ENCODE measurements around the gene OR51M1. TPM values are rescaled to one million over a fixed set of nuclear protein-coding genes. Genes with fewer than 3 reads are reported as not detected.
"Not testable (repeated sequence)": the region's sequence is repeated elsewhere in the genome, so short reads cannot be mapped to it uniquely, and the experiment has no call there.

OR51M1 gene, protein sequence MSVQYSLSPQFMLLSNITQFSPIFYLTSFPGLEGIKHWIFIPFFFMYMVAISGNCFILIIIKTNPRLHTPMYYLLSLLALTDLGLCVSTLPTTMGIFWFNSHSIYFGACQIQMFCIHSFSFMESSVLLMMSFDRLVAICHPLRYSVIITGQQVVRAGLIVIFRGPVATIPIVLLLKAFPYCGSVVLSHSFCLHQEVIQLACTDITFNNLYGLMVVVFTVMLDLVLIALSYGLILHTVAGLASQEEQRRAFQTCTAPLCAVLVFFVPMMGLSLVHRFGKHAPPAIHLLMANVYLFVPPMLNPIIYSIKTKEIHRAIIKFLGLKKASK
- total RNA-seq, result not detected

GRCh38 chr11:5383576-5383975, at the start of gene OR51M1:
OR51M1 (plus strand) TSS chr11:5383812; CDS start chr11:5389399, 5,587 bp downstream.
- ATAC-seq (no peak), DNase-seq (no peak)
- H3K27ac Mint-ChIP-seq, result no peak within 1 kb of the TSS
- H3K4me3 Mint-ChIP-seq, result no peak within 1 kb of the TSS
- CTCF ChIA-PET, result no interaction called here
- H3K27me3 Mint-ChIP-seq, result peaks cover 2% of the 10 kb centered on the region
- H3K36me3 Mint-ChIP-seq, result no peaks in the 10 kb centered on the region
- H3K9me3 Mint-ChIP-seq (ENCODE audit: low read depth), result no peaks in the 10 kb centered on the region
- H3K4me1 Mint-ChIP-seq, result no peaks in the 10 kb centered on the region

DNA sequence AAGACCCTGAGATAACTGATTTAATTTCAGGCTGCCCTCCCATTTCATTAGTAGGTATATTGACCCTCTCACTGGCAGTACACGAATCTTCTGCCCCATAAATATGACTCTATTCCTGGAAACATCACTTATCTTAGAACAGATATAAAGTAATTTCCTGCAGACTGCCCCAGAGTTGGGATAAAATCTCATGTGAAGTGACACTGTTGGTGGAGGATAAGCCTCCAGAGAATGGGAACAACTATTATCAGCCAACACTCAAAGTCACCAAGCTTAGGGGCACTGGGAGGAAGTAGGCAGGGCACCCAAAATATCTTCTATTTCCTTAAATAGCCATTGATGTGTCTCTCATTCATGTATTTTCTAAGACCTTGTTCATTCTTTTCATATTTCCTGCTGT, 48.4 kb upstream of the OR51M1 start:
- Mint-ChIP-seq H3K9me3 (ENCODE audit: low read depth) (no peaks in the 10 kb centered on the region), H3K27ac (no peak overlapping the region), H3K27me3 (no peaks in the 10 kb centered on the region), H3K4me1 (no peaks in the 10 kb centered on the region), H3K4me3 (no peak overlapping the region), H3K36me3 (no peaks in the 10 kb centered on the region)
- ATAC-seq (no peak), DNase-seq (no peak)
- CTCF ChIA-PET, result no interaction called here

DNA sequence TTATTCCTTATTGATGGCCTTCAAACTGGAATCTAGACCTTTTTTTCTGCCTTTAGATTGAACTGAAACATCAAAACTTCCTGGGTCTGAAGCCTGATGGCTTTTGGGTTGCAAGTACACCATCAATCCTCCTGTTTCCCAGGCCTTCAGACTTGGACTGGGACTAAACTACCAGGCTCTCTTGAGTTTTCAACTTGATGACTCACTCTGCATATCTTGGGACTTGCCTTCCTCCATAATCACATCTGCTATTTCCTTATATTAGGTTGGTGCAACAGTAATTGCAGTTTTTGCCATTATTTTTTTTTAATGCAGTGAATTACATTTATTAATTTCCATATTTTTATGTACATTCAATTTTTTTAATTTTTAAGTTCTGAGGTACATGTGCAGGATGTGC, 47.3 kb upstream of the OR51M1 start:
- Mint-ChIP-seq H3K9me3 (ENCODE audit: low read depth) (no peaks in the 10 kb centered on the region), H3K4me3 (no peak overlapping the region), H3K27me3 (no peaks in the 10 kb centered on the region), H3K27ac (no peak overlapping the region), H3K36me3 (no peaks in the 10 kb centered on the region), H3K4me1 (no peaks in the 10 kb centered on the region)
- DNase-seq (no peak), ATAC-seq (no peak)
- CTCF ChIA-PET, result no interaction called here

- H3K9me3 Mint-ChIP-seq (ENCODE audit: low read depth); H3K27me3 Mint-ChIP-seq; ATAC-seq; H3K4me3 Mint-ChIP-seq; H3K27ac Mint-ChIP-seq; H3K36me3 Mint-ChIP-seq; DNase-seq; H3K4me1 Mint-ChIP-seq; CTCF ChIA-PET: not testable (repeated sequence)
Measured at GRCh38 chr11:5337253-5337652, 46.4 kb upstream of the OR51M1 start.

GRCh38 chr11:5339771-5340322, 43.8 kb upstream of the OR51M1 start:
- no peak for DNase-seq
- H3K36me3 Mint-ChIP-seq, result no peaks in the 10 kb centered on the region
- no peaks in the 10 kb centered on the region for H3K4me1 Mint-ChIP-seq
- CTCF ChIA-PET, result no interaction called here
- no peak overlapping the region for H3K27ac Mint-ChIP-seq
- ATAC-seq, result no peak
- no peaks in the 10 kb centered on the region for H3K27me3 Mint-ChIP-seq
- no peaks in the 10 kb centered on the region for H3K9me3 Mint-ChIP-seq (ENCODE audit: low read depth)
- no peak overlapping the region for H3K4me3 Mint-ChIP-seq

DNA sequence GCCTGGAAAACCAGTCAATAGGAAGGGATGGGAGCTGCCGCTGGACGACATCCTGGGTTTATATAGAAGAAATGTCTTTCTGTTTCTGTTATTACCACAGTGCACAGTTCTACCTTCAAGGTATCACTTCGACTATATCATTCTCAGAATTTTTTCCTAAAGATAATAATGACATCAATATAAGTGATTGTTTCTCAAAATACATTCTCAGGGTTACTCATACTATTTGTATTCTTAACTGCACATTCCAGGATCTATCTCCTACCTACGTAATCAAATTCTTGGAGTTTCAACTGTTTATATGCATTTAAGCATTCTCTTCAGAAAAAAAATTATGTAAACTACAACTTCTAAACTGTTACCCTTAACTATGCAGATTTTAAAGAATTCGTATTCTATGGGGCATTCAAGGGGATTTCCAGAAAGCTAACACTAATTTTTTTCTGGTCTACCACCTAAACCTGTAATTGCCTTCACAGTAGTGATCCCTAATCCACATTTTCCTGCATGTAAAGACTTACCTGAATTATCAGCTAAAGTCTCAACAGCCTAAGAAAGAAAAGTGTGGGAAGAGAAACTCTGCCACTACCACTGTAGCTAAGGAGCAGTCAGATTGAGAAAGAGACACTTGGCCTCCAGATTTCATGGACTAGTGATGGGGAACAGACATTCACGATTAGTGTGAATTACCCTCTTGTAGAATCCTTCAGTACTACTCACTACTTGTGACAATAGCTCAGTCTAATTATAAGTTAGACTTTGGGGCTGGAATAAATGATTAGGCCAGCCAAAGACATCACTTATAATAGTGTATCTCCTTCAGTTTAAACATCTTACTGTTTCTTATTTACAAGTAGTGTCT, 39.9 kb upstream of the OR51M1 start, which contains the start of gene OR51B5:
OR51B5 (minus strand) TSS at position 51 of the 862 bp plus-strand sequence; CDS start at position 51, 0 bp downstream.
- no peaks in the 10 kb centered on the region for H3K4me1 Mint-ChIP-seq
- H3K27me3 Mint-ChIP-seq, result no peaks in the 10 kb centered on the region
- no peaks in the 10 kb centered on the region for H3K36me3 Mint-ChIP-seq
- no peak for ATAC-seq
- no peak within 1 kb of the TSS for H3K4me3 Mint-ChIP-seq
- no peak for DNase-seq
- H3K9me3 Mint-ChIP-seq (ENCODE audit: low read depth), result no peaks in the 10 kb centered on the region
- CTCF ChIA-PET, result no interaction called here
- no peak within 1 kb of the TSS for H3K27ac Mint-ChIP-seq

GRCh38 chr11:5345831-5346230, 37.8 kb upstream of the OR51M1 start:
- ATAC-seq, result no peak
- Mint-ChIP-seq H3K27ac (no peak overlapping the region), H3K4me3 (no peak overlapping the region), H3K27me3 (no peaks in the 10 kb centered on the region), H3K9me3 (ENCODE audit: low read depth) (no peaks in the 10 kb centered on the region), H3K4me1 (no peaks in the 10 kb centered on the region), H3K36me3 (no peaks in the 10 kb centered on the region)
- CTCF ChIA-PET, result no interaction called here
- no peak for DNase-seq

DNA sequence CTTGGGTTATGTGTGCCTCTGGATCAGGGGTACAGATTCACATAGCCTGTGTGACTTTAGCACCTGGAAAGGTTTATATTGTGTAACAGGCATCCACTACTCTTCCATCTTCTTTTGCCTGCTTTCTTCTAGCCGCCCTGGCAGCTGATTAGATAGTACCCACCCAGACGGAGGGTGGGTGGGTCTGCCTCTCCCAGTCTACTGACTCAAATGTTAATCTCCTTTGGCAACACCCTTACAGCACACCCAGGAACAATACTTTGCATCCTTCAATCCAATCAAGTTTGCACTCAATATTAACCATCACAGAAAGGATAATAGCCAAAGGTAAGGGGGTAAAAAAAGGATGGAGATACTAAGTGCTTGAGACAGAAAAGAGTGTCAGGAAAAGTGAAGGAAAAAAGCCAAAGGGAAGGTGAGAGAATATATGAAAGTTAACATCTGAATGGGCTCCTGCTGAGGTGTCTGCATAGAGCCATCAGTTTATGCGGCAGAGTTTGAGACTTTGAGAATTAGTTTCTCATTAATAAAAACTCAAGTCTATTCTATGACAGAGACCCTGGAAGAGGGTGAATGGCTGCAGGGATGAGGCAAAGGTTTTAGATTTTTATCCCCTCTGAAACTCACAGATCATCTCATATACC, 34.9 kb upstream of the OR51M1 start:
- Mint-ChIP-seq H3K4me3 (no peak overlapping the region), H3K4me1 (no peaks in the 10 kb centered on the region), H3K9me3 (ENCODE audit: low read depth) (no peaks in the 10 kb centered on the region), H3K36me3 (no peaks in the 10 kb centered on the region), H3K27me3 (no peaks in the 10 kb centered on the region), H3K27ac (no peak overlapping the region)
- ATAC-seq (no peak), DNase-seq (no peak)
- CTCF ChIA-PET, result no interaction called here

DNA sequence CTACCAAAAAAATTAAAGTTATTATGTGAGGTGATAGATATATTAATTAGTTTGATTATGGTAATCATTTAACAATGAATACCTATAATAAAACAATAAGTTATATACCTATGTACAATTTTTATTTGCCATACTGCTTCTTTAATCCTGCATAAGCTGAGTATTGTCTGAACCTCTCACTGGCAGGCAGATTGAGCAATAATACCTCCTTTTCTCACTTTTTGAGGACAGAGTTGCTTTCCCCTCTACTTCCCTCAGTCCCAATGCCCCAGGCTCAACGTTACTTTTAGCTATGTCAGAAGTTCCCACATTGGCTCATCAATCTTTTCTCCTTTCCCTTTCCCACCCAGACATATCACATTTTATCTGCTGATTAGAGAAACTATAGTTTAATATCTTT, 34.1 kb upstream of the OR51M1 start:
- ATAC-seq (no peak), DNase-seq (no peak)
- H3K9me3 Mint-ChIP-seq (ENCODE audit: low read depth), result no peaks in the 10 kb centered on the region
- no peaks in the 10 kb centered on the region for H3K4me1 Mint-ChIP-seq
- CTCF ChIA-PET, result no interaction called here
- H3K4me3 Mint-ChIP-seq, result no peak overlapping the region
- H3K36me3 Mint-ChIP-seq, result no peaks in the 10 kb centered on the region
- H3K27ac Mint-ChIP-seq, result no peak overlapping the region
- H3K27me3 Mint-ChIP-seq, result no peaks in the 10 kb centered on the region

DNA sequence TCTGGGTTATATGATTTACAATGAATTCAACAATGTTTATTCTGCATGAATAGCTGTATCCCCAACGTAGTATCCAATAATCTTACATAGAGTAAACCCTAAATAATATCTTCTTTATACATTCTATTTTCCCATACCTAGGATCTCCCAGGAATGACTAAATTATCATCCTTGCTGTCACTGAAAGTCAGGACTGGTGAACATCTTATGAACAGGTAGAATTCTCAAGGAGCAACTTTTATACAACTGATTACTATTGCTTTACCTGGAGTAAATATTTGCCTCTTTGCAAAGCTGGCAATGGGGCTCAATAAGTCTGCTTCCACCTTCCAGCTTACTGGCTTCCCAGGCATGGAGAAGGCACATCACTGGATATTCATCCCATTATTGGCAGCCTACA, 32.4 kb upstream of the OR51M1 start, which contains the start of gene OR51B6:
OR51B6 (plus strand) TSS at position 301 of the 400 bp plus-strand sequence; CDS start at position 301, 0 bp downstream.
- Mint-ChIP-seq H3K27me3 (no peaks in the 10 kb centered on the region), H3K9me3 (ENCODE audit: low read depth) (no peaks in the 10 kb centered on the region), H3K27ac (no peak within 1 kb of the TSS), H3K4me3 (no peak within 1 kb of the TSS), H3K4me1 (no peaks in the 10 kb centered on the region), H3K36me3 (no peaks in the 10 kb centered on the region)
- DNase-seq (no peak), ATAC-seq (no peak)
- CTCF ChIA-PET, result no interaction called here

GRCh38 chr11:5356031-5356430, 27.6 kb upstream of the OR51M1 start:
- DNase-seq; H3K4me1 Mint-ChIP-seq; H3K9me3 Mint-ChIP-seq (ENCODE audit: low read depth); H3K4me3 Mint-ChIP-seq; H3K27ac Mint-ChIP-seq; H3K27me3 Mint-ChIP-seq; ATAC-seq; H3K36me3 Mint-ChIP-seq; CTCF ChIA-PET: not testable (repeated sequence)

DNA sequence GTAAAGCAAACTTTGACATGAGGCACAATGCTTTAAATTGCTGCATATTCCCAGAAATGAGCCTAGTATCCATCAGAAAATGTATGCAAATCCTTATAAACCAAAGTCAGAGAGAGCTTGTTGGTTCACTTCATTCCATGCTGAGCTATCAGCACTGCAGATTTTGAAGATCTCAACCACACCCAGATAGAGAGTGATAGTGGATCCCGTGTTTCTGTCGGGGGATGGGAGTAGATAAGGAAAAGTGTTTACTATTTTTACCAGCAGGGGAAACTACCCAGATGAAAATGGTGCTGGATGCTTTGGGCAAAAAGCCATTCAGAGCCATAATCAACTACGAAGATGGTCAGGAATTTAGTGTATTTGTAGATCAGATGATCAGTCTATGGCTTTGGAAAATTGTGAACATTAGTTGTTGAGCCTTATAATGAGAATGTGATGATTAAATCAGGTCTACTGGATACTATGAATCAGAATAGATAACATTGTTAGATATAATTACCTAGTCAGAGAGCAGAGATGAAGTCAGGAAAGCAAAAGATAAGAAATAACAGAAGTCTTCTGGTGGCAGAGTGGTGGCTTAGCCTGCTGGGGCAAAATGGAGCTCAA, 21.5 kb upstream of the OR51M1 start:
- Mint-ChIP-seq H3K36me3 (no peaks in the 10 kb centered on the region), H3K4me3 (no peak overlapping the region), H3K27ac (no peak overlapping the region), H3K4me1 (no peaks in the 10 kb centered on the region), H3K9me3 (ENCODE audit: low read depth) (no peaks in the 10 kb centered on the region), H3K27me3 (no peaks in the 10 kb centered on the region)
- no peak for ATAC-seq
- no peak for DNase-seq
- CTCF ChIA-PET, result no interaction called here

- Mint-ChIP-seq H3K27ac (no peak overlapping the region), H3K9me3 (ENCODE audit: low read depth) (no peaks in the 10 kb centered on the region)
Measured at GRCh38 chr11:5363679-5364078, 19.9 kb upstream of the OR51M1 start.

More at GRCh38 chr11:5363679-5364078, 19.9 kb upstream of the OR51M1 start:
- ATAC-seq (no peak), DNase-seq (no peak)
- no peaks in the 10 kb centered on the region for H3K36me3 Mint-ChIP-seq
- H3K27me3 Mint-ChIP-seq, result no peaks in the 10 kb centered on the region
- CTCF ChIA-PET, result no interaction called here
- H3K4me3 Mint-ChIP-seq, result no peak overlapping the region
- no peaks in the 10 kb centered on the region for H3K4me1 Mint-ChIP-seq

Data from activated CD8-positive, alpha-beta memory T cell treated with anti-CD3 and anti-CD28 coated beads, Interleukin-2, amount 10 ng/mL, durations not matched to agents 7 days and 5 days (primary cell).